ENCODE results near the gene HHAT.

DNA sequence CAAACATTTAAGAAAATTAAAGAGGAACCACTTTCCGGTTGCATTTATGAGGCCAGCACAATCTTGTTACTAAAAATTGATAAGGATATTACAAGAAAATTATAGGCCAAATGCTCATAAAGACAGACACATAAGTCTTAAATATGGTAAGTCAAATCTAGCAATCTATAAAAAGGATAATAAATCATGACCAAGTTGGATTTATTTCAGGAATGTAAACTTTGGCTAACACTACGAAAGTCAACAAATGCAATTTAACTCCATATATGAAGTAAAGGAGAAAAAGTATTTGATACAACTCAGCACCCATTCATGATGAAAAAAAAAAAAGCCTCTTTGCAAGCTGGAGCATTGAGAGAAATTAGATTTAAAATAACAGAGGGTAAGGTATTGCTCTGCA lies 6.3 kb downstream of the HHAT start:
- TF ChIP-seq, protein P1, sequence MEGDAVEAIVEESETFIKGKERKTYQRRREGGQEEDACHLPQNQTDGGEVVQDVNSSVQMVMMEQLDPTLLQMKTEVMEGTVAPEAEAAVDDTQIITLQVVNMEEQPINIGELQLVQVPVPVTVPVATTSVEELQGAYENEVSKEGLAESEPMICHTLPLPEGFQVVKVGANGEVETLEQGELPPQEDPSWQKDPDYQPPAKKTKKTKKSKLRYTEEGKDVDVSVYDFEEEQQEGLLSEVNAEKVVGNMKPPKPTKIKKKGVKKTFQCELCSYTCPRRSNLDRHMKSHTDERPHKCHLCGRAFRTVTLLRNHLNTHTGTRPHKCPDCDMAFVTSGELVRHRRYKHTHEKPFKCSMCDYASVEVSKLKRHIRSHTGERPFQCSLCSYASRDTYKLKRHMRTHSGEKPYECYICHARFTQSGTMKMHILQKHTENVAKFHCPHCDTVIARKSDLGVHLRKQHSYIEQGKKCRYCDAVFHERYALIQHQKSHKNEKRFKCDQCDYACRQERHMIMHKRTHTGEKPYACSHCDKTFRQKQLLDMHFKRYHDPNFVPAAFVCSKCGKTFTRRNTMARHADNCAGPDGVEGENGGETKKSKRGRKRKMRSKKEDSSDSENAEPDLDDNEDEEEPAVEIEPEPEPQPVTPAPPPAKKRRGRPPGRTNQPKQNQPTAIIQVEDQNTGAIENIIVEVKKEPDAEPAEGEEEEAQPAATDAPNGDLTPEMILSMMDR (IDR thresholded peaks at IDR 0.05) = no peak
- no peak for TF ChIP-seq POLR2A (IDR thresholded peaks at IDR 0.05)

Measured in lower leg skin (tissue), 3 donors.